HEK293 (cell line): ENCODE measurements around the gene CAP2.

Source experiments
- GLI4 ChIP-seq: fragments of 450-650 bp; formaldehyde crosslinking; IDR thresholded peaks from 2 replicates; pipeline ENCODE4 v1.5.1; 2016; ENCODE audit warnings: missing biosample characterization, missing genetic modification characterization
- ZNF302 ChIP-seq: fragments of 450-650 bp; formaldehyde crosslinking; IDR thresholded peaks from 2 replicates; pipeline ENCODE4 v1.5.1; 2016; ENCODE audit warnings: missing biosample characterization, missing genetic modification characterization, low read depth
- ZNF423 ChIP-seq: fragments of 450-650 bp; formaldehyde crosslinking; IDR thresholded peaks from 2 replicates; pipeline ENCODE4 v1.5.1; 2016; ENCODE audit warnings: missing biosample characterization, missing genetic modification characterization
- ZNF549 ChIP-seq: fragments of 450-650 bp; IDR thresholded peaks from 2 replicates; pipeline ENCODE4 v1.5.1; 2018; ENCODE audit warnings: missing biosample characterization, missing genetic modification characterization, mild to moderate bottlenecking, inconsistent platforms, moderate library complexity
- ZNF639 ChIP-seq: fragments of 450-650 bp; formaldehyde crosslinking; IDR thresholded peaks from 2 replicates; pipeline ENCODE4 v1.5.1; 2016; ENCODE audit warnings: missing biosample characterization, missing genetic modification characterization
- ZSCAN23 ChIP-seq: fragments of 450-650 bp; formaldehyde crosslinking; IDR thresholded peaks from 2 replicates; pipeline ENCODE4 v1.5.1; 2016; ENCODE audit warnings: missing biosample characterization, missing genetic modification characterization
- TF ChIP-seq, protein P1 (sequence below): fragments of 450-650 bp; formaldehyde crosslinking; IDR thresholded peaks from 2 replicates; pipeline ENCODE4 v1.5.1; 2016; ENCODE audit warnings: missing biosample characterization, missing genetic modification characterization

DNA sequence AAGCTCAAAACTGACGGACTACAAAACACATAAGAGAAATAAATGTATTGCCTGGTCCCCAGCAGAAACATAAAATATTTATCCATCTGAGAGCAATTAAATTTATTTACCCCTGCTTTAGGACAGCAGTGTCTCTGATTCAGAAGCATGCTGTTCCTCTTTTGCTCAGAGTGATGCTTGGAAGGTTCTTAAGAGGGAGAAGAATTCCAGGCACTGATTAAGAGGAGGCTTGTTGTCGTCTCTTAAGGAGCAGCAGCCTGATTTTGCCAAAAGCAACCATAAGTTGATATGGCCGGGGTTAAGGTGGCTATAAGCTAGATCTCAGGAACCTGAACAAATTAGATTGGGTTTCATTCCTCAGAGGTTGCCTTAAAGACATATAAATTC, 25.8 kb downstream of the CAP2 start:
- TF ChIP-seq GLI4 (tag by site-specific recombination) (no peak), ZNF639 (tag by site-specific recombination) (no peak), ZNF549 (tag by site-specific recombination) (no peak), ZSCAN23 (tag by site-specific recombination) (no peak), ZNF423 (tag by site-specific recombination) (no peak), ZNF302 (tag by site-specific recombination) (no peak)
- TF ChIP-seq, protein P1, sequence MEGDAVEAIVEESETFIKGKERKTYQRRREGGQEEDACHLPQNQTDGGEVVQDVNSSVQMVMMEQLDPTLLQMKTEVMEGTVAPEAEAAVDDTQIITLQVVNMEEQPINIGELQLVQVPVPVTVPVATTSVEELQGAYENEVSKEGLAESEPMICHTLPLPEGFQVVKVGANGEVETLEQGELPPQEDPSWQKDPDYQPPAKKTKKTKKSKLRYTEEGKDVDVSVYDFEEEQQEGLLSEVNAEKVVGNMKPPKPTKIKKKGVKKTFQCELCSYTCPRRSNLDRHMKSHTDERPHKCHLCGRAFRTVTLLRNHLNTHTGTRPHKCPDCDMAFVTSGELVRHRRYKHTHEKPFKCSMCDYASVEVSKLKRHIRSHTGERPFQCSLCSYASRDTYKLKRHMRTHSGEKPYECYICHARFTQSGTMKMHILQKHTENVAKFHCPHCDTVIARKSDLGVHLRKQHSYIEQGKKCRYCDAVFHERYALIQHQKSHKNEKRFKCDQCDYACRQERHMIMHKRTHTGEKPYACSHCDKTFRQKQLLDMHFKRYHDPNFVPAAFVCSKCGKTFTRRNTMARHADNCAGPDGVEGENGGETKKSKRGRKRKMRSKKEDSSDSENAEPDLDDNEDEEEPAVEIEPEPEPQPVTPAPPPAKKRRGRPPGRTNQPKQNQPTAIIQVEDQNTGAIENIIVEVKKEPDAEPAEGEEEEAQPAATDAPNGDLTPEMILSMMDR (tag by site-specific recombination) = no peak
